ENCODE measurements around the gene NR2F2.

DNA sequence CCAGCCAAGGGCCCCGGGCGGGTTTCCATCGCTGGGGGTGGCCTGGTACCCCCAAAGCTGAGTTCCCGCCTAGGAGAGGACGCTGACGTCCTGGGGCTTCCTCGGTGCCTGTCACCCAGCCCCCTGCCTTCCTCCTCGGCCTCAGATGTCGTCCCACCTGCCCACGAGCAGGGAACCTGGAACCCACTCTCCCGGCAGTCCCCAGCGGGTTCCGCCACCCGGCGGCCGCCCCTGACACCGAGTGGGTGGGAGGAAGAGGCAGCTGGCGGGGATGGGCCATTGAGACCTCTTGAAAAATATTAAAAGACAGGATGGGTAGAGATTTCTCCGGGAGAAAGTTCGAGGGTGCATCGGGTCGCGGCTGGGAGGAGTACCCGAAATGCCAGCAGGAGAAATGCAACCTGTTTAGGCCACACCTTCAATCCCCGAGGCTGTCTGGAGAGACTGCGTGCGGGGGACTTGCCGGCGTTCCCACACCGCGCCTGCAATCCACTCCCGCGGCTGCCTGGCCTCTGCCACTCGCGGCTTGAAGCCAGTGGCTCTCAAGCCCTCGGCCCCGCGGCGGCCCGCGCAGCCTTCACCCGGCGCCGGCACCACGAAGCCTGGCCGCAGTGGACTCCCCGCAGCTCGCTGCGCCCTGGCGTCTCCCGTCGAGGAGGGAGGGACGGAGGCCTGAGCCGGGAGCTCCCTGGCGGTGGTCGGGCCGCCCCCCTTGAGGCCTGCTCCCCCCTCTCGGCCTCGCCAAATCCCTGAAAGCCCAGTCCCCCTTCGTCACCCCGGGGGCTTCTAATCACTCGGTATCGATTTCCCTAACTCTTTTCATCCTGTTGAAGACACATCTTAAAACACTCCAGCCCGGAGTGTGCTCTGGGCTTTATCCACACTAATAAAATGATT is 8.6 kb upstream of the NR2F2 start:
- TF ChIP-seq, protein P1, sequence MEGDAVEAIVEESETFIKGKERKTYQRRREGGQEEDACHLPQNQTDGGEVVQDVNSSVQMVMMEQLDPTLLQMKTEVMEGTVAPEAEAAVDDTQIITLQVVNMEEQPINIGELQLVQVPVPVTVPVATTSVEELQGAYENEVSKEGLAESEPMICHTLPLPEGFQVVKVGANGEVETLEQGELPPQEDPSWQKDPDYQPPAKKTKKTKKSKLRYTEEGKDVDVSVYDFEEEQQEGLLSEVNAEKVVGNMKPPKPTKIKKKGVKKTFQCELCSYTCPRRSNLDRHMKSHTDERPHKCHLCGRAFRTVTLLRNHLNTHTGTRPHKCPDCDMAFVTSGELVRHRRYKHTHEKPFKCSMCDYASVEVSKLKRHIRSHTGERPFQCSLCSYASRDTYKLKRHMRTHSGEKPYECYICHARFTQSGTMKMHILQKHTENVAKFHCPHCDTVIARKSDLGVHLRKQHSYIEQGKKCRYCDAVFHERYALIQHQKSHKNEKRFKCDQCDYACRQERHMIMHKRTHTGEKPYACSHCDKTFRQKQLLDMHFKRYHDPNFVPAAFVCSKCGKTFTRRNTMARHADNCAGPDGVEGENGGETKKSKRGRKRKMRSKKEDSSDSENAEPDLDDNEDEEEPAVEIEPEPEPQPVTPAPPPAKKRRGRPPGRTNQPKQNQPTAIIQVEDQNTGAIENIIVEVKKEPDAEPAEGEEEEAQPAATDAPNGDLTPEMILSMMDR (optimal IDR thresholded peaks at IDR 0.05 in 1 of 3, IDR thresholded peaks at IDR 0.05 in 1 of 3, conservative IDR thresholded peaks at IDR 0.05 in 1 of 3; ENCODE audit: extremely low read depth in 1 of 3, insufficient read depth in 2 of 3, low read length in 3 of 3) = no peak
- peak; percentile 21 for TF ChIP-seq EZH2 (IDR thresholded peaks at IDR 0.05; ENCODE audit: low read length)

Data from keratinocyte (primary cell).